NCI-H226 (cell line): ENCODE results near the gene FTH1.
A peak's percentile ranks its signal among the peaks of the same experiment; 100 is the strongest.
"Not testable (repeated sequence)": the region's sequence is repeated elsewhere in the genome, so short reads cannot be mapped to it uniquely, and the experiment has no call there.

Source experiments
- DNase-seq: peaks from one replicate; pipeline ENCODE4 v3.0.0-alpha.2; 2015

The FTH1 gene

DNA sequence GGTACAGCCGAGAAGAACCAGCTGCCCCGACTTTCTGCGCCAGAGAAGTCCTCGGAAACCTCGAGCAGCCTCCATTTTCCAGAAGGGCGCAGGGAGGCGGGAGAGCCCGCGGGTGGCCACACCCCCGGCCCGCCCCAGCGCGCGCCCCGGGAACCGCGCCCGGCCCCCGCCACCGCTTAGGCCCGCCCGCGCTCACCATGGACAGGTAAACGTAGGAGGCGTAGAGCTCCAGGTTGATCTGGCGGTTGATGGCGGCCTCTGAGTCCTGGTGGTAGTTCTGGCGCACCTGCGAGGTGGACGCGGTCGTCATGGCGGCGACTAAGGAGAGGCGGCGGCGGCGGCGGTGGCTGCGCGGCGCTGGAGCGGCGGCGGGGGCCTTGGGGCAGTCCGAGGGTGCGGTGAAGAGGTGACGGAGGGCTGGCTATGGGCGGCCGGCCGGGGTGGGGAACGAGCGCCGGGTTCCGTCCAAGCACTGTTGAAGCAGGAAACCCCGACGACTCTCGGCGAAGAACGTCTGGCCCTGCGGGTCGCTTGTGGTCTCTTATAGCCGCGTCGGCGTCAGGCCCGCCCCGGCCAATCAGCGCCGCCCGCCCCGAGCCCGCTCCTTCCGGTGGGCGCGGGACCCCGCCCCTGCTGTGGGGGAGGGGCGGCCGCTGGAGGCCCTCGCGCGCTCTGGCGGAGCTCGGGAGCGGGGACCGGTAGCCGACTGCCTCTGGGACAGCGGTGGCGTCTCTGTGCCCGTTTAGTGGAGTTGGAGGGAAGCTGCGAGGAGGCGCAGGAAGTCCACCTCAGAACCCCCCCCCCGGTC lies at the start of gene FTH1:
TSS of gene FTH1 (minus strand) at position 519 of the 808 bp plus-strand sequence. CDS start at position 310, 209 bp downstream.
- DNase-seq, result peak; percentile 75

GRCh38 chr11:62015615-62016014 lies 48.2 kb upstream of the FTH1 start:
- DNase-seq, result no peak

DNA sequence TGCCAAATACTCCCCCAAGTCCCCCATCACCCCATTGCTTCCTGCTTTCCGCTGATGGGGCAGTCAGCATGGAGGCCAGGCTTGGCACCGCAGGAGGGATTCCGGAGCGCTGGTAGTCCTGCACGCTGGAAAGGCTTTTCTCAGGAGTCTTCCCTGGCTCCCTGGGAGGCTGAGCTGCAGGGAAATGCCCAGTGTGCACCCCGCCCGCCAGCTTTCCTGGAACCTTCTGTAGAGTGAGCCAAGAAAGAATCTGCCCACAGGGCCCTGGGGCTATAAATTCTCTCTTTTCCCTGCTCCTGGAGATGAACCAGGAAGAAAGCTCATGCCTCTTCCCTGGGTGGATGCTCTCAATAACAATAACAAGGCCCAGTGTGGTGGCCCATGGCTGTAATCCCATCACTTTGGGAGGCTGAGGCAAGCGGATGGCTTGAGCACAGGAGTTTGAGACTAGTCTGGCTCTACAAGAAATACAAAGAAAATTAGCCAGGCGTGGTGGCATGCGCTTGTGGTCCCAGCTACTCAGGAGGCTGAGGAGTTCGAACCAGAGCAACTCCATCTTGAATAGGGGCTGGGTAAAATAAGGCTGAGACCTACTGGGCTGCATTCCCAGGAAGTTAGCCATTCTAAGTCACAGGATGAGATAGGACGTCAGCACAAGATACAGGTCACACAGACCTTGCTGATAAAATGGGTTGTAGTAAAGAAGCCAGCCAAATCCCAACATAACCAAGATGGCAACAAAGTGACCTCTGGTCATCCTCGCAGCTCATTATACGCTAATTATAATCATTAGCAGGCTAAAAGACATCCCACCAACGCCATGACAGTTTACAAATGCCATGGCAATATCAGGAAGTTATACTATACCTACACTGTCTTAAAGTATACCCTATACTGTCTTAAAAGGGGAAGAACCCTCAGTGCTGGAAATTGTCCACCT lies 46.4 kb upstream of the FTH1 start:
- peak; percentile 98 for DNase-seq

DNA sequence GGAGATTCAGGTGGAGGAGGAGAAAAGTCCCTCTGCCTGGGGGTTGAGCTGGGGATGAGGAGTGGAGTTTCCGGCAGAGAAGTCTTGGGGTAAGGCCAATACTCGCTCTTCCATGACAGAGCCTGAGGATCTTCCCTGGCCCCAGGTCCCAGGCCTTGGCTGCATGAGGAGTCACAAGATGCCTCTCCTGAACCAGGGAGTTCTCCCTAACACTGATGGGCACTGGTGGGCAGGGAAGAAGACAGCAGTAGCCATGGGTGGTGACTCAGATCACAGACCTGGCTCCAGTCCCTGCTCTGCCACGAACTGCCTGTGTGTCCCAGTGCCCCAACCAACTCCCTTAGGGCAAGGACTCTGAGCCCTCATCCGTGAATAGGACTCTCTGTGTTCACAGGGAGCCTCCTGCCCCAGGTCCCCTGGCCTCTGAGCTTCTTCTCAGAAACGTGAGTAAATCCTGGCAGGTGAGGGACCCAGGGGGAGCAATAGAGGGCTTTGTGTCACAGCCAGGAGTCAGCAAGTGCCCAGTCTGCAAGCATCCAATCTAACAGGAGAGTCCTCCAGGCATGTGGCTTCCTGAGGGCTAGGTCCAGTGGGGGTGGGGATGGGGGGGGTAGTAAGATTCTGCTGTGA lies 45.5 kb upstream of the FTH1 start:
- no peak for DNase-seq

DNA sequence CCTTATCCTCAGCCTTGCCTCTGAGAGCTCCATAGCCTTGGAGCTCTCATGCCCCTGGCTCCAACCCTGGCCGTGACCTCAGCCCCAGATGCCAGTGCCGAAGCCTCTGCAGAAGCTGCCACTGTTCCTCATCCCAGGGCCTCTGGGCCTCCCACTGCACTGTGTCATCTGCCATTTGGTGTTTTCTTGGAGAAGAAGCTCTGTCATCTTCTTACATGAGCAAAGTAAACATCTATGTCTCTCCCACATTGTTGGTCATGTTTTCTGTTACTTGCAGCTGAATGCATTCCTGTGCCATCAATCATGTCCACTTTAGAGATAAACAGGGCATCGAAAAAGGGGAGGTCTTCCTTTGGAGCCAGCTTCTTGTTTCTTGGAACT lies 45.0 kb upstream of the FTH1 start:
- peak; percentile 92 for DNase-seq

GRCh38 chr11:62011881-62012280 lies 44.4 kb upstream of the FTH1 start:
- no peak for DNase-seq

GRCh38 chr11:62010935-62011528 lies 43.6 kb upstream of the FTH1 start:
- DNase-seq, result no peak

DNA sequence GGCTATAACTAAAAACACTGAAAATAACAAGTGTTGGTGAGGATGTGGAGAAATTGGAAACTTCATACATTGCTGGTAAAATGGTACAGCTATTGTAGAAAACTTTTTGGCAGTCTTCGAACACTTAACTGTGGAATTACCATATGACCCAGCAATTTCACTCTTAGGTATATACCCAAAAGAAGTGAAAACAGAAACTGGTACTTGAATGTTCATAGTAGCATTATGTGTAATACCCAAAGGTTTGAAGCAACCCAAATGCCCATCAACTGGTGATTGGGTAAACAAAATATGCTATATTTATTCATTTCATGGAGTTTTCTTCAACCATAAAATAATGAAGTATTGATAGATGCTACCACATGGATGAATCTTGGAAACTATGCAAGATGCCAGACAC lies 40.8 kb upstream of the FTH1 start:
- no peak for DNase-seq

DNA sequence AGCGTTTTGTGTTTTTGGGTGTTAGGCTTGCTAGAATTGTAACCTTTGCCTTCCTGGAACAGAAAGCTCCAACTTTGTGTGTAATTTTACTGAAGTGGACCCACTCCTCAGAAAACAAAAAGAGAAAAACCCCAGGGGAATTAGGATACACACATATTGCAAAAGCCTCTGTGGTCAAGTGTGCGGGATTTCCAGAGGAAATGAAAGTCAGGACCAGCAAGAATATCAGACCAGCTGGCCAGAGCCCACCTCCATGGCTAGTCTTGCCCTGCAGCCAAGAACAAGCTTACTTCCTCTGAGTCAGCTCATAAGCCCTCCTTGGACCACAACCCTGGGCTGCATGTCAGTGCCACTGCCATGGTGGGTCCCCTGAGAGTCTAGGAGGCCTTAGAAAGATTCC lies 37.0 kb upstream of the FTH1 start:
- peak; percentile 66 for DNase-seq

DNA sequence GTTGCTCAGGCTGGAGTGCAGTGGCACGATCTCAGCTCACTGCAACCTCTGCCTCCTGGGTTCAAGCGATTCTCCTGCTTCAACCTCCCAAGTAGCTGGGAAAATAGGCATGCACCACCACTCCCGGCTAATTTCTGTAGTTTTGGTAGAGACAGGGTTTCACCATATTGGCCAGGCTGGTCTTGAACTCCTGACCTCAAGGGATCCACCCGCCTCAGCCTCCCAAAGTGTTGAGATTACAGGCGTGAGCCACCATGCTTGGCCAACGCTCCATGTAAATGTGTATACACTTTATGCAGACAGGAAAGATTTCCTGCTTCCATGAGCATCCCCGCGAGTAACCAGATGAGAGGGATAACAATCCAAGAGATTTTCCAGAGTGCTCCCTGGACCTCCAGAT lies 34.8 kb upstream of the FTH1 start:
- not testable (repeated sequence) for DNase-seq

GRCh38 chr11:62001450-62002191 lies 34.2 kb upstream of the FTH1 start:
- DNase-seq, result no peak

- DNase-seq, result no peak
Measured at GRCh38 chr11:62000539-62001446, 33.4 kb upstream of the FTH1 start.

DNA sequence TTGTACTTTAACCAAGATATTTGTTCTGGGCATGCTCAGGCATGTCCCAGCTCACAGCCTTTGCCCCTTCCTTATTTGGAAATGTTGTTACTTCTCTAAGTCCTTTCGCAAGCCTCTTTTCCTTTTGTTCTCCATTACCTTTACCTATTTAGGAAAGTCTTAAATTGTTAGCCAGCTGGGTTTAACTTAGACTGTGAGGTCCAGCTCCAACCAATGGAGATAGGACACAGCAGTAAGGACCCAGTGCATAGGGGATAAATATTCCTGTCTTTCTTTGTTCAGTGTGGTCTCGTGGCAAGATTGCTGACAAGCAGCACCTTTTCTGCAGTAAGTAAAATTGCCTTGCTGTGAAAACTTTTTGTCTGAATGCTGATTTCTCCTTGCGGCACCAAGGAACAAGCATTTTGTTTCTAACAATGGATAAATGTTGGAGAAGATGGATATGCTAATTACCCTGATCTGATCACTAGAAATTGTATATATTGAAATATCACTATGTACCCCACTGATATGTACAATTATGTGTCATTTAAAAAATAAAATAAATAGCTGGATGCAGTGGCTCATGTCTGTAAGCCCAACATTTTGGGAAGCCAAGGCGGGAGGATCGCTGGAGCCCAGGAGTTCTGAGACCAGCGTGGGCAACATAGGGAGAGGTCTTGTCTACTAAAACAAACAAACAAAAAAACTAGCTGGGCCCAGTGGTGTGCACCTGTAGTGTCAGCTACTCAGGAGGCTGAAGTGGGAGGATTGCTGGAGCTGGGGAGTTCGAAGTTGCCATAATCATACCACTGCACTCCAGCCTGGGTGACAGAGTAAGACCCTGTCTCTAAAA lies 31.9 kb upstream of the FTH1 start:
- no peak for DNase-seq

DNA sequence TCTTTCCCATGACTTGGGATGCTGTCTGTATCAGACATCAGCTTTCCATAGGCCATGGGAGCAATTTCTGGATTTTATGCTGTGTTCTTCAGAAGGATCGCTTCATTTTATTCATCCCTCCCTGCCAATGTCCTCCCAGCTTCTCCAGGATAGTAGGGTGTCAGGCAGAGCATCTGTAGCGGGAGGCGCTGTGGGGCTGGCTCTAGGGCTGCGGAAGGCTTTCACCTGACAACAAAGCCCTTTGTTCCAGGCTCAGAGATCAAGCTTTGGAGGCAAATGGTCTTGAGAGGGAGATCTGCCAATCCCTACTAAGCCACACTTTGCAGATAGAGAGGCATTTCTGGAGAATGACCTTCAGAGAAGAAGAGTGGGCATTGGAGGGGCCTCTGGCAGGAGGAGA lies 29.5 kb upstream of the FTH1 start:
- DNase-seq, result no peak

DNA sequence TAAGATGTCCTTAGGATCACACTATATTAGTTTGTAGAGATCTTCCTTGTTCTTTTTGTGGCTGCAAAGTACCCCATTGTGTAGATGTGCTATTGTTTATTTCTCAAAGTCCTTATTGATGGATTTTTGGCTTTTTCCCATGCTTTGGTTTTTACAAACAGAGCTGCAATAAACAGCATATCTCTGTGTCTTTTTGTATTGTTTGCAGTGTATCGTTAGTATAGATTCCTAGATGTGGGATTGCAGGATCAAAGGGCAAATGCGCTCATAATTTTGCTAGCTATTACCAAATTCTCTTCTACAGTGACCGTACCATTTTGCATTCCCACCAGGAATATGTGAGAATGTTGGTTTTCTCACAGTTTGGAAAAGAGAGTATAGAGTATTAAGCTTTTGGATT lies 27.5 kb upstream of the FTH1 start:
- DNase-seq, result no peak

DNA sequence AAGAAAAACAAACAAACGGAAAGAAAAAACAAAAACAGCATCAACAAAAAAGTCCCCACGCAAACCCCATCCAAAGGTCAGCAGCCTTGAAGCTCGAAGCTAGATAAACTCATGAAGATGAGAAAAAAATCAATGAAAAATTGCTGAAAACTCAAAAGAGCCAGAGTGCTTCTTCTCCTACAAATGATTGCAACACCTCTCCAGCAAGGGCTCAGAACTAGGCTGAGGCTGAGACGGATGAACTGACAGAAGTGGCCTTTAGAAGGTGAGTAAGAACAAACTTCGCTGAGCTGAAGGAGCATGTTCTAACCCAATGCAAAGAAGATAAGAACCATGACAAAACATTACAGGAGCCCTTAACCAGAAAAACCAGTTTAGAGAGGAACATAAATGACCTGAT lies 18.4 kb upstream of the FTH1 start:
- no peak for DNase-seq

GRCh38 chr11:61983419-61983818 lies 16.0 kb upstream of the FTH1 start:
- no peak for DNase-seq

GRCh38 chr11:61980783-61981541 lies 13.5 kb upstream of the FTH1 start:
- no peak for DNase-seq
